ENCODE data around the gene KIAA0753. TPM values are rescaled to one million over a fixed set of nuclear protein-coding genes. Genes with fewer than 3 reads are reported as not detected.

The KIAA0753 gene
- total and polyA plus RNA-seq, 9 of the 15 experiments (the other 6 are each of a cell fraction or from before 2014, with no cell fraction given), result 2.0 to 9.0 (median 6.9) TPM

DNA sequence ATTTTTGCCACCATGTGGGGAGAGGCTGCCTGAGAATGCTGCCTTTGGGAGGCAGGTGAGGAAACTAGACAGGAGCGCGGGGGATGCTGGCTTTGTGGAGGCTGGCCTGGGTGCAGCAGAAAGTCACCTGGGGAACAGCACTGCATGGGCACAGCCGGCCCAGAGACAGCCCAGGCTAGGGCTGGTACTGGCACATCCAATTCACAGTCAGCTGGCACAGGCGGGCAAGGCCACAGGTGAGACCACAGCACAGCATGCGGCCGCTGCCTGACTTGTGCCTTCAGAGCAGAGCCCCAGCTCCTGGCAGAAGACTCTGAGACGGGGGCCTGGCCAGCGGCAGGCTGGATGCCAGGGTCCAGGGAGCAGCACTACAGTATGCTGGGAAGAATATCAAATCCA, 67.5 kb downstream of the KIAA0753 start:
- TF ChIP-seq SRSF7 (optimal IDR thresholded peaks at IDR 0.05; ENCODE audit: low read depth, low read length) (no peak), FOXA1 (IDR thresholded peaks at IDR 0.05; ENCODE audit: borderline replicate concordance) (no peak), NEUROD1 (IDR thresholded peaks at IDR 0.05; ENCODE audit: borderline replicate concordance, low read depth, low read length, partially characterized antibody) (no peak), PHF21A (IDR thresholded peaks at IDR 0.05; ENCODE audit: borderline replicate concordance, low read depth) (no peak), PPARD (CRISPR knock-in tag; IDR thresholded peaks at IDR 0.05) (no peak), EWSR1 (IDR thresholded peaks at IDR 0.05; ENCODE audit: borderline replicate concordance, low read depth, partially characterized antibody) (no peak), RBM39 (optimal IDR thresholded peaks at IDR 0.05; ENCODE audit: low read depth, low read length) (no peak)
- TF ChIP-seq, protein P1, sequence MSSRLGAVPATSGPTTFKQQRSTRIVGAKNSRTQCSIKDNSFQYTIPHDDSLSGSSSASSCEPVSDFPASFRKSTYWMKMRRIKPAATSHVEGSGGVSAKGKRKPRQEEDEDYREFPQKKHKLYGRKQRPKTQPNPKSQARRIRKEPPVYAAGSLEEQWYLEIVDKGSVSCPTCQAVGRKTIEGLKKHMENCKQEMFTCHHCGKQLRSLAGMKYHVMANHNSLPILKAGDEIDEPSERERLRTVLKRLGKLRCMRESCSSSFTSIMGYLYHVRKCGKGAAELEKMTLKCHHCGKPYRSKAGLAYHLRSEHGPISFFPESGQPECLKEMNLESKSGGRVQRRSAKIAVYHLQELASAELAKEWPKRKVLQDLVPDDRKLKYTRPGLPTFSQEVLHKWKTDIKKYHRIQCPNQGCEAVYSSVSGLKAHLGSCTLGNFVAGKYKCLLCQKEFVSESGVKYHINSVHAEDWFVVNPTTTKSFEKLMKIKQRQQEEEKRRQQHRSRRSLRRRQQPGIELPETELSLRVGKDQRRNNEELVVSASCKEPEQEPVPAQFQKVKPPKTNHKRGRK (tag; IDR thresholded peaks at IDR 0.05), result no peak
- TF ChIP-seq, protein P2, sequence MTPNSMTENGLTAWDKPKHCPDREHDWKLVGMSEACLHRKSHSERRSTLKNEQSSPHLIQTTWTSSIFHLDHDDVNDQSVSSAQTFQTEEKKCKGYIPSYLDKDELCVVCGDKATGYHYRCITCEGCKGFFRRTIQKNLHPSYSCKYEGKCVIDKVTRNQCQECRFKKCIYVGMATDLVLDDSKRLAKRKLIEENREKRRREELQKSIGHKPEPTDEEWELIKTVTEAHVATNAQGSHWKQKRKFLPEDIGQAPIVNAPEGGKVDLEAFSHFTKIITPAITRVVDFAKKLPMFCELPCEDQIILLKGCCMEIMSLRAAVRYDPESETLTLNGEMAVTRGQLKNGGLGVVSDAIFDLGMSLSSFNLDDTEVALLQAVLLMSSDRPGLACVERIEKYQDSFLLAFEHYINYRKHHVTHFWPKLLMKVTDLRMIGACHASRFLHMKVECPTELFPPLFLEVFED (CRISPR knock-in tag; conservative IDR thresholded peaks at IDR 0.05), result no peak
- TF ChIP-seq, protein P3, sequence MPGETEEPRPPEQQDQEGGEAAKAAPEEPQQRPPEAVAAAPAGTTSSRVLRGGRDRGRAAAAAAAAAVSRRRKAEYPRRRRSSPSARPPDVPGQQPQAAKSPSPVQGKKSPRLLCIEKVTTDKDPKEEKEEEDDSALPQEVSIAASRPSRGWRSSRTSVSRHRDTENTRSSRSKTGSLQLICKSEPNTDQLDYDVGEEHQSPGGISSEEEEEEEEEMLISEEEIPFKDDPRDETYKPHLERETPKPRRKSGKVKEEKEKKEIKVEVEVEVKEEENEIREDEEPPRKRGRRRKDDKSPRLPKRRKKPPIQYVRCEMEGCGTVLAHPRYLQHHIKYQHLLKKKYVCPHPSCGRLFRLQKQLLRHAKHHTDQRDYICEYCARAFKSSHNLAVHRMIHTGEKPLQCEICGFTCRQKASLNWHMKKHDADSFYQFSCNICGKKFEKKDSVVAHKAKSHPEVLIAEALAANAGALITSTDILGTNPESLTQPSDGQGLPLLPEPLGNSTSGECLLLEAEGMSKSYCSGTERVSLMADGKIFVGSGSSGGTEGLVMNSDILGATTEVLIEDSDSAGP (CRISPR knock-in tag; IDR thresholded peaks at IDR 0.05), result no peak
- TF ChIP-seq, protein P4, sequence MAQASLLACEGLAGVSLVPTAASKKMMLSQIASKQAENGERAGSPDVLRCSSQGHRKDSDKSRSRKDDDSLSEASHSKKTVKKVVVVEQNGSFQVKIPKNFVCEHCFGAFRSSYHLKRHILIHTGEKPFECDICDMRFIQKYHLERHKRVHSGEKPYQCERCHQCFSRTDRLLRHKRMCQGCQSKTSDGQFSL (CRISPR knock-in tag; IDR thresholded peaks at IDR 0.05), result no peak
- TF ChIP-seq, protein P4 (tag; IDR thresholded peaks at IDR 0.05), result no peak
- TF ChIP-seq, protein P5, sequence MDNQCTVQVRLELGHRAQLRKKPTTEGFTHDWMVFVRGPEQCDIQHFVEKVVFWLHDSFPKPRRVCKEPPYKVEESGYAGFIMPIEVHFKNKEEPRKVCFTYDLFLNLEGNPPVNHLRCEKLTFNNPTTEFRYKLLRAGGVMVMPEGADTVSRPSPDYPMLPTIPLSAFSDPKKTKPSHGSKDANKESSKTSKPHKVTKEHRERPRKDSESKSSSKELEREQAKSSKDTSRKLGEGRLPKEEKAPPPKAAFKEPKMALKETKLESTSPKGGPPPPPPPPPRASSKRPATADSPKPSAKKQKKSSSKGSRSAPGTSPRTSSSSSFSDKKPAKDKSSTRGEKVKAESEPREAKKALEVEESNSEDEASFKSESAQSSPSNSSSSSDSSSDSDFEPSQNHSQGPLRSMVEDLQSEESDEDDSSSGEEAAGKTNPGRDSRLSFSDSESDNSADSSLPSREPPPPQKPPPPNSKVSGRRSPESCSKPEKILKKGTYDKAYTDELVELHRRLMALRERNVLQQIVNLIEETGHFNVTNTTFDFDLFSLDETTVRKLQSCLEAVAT (IDR thresholded peaks at IDR 0.05), result no peak
- Histone ChIP-seq H3K9me3 (replicated peaks; ENCODE audit: control insufficient read depth, insufficient read depth, low read depth, low read length) (no peaks in the 10 kb centered on the region), H3K4me1 (replicated peaks in 1 of 2; ENCODE audit: control insufficient read depth in 2 of 2, insufficient read depth in 2 of 2, low read length in 2 of 2) (peaks cover 15 to 19% of the 10 kb centered on the region in 2 experiments), H3K9me1 (ENCODE audit: control insufficient read depth, insufficient read depth, low read length) (peaks cover 3% of the 10 kb centered on the region), H3K27ac (ENCODE audit: extremely low read depth, low read depth, low read length) (no peak overlapping the region), H2AFZ (ENCODE audit: low read depth, low read length) (no peak overlapping the region), H3K4me2 (ENCODE audit: insufficient read depth, low read length) (no peak overlapping the region), H3K27me3 (ENCODE audit: control insufficient read depth in 2 of 2, insufficient read depth in 2 of 2, low read length in 2 of 2) (no peaks in the 10 kb centered on the region), H3K79me2 (ENCODE audit: control insufficient read depth, insufficient read depth, low read length) (no peaks in the 10 kb centered on the region), H4K20me1 (replicated peaks; ENCODE audit: control insufficient read depth, insufficient read depth, low read length) (no peaks in the 10 kb centered on the region), H3K36me3 (ENCODE audit: control insufficient read depth, insufficient read depth, low read length) (peaks cover 4% of the 10 kb centered on the region; the same call in 2 of the 3 replicates), H3K4me3 (no peak overlapping the region), H3K9ac (ENCODE audit: insufficient read depth in 1 of 2, low read depth in 2 of 2, low read length in 2 of 2) (no peak overlapping the region)
- in situ Hi-C loops (cut with MboI) (no loop called here), intact Hi-C loops (cut with micrococcal nuclease) (no loop called here)
- no peak for DNase-seq (ENCODE audit: extremely low read depth in 1 of 4, low spot score in 3 of 4)
- no peak for FAIRE-seq
- ATAC-seq, result no peak
- CTCF ChIA-PET (ENCODE audit: low intra/inter-chr PET ratio), result no interaction called here
- POLR2A ChIA-PET, result interaction anchor here (0.6 kb wide), 1 partner anchor 507 kb away, joined by 3 read pairs; the partner anchor contains the start of gene CLEC10A
- no TSS peak for BruUV-seq (replicated peaks)
- 76% methylated on average over 8 of the region's 8 CpGs for WGBS (ENCODE audit: insufficient coverage, low coverage, missing lambda C conversion rate)

All from K562 (cell line).